ENCODE results near the gene TPP1.

The TPP1 gene

GRCh38 chr11:6647836-6648235 is 28.6 kb upstream of the TPP1 start:
- no peak for DNase-seq (ENCODE audit: low read depth in 3 of 3, low spot score in 1 of 3)

GRCh38 chr11:6646918-6647679 is 27.9 kb upstream of the TPP1 start:
- no peak for DNase-seq (ENCODE audit: low read depth in 3 of 3, low spot score in 1 of 3)

- no peak for DNase-seq (ENCODE audit: low read depth in 3 of 3, low spot score in 1 of 3)
Observed at GRCh38 chr11:6646576-6646917, 27.3 kb upstream of the TPP1 start.

- no peak for DNase-seq (ENCODE audit: low read depth in 3 of 3, low spot score in 1 of 3)
Observed at GRCh38 chr11:6646071-6646470, 26.8 kb upstream of the TPP1 start.

GRCh38 chr11:6642957-6643356 is 23.7 kb upstream of the TPP1 start:
- no peak for DNase-seq (ENCODE audit: low read depth in 3 of 3, low spot score in 1 of 3)

GRCh38 chr11:6640985-6641701 is 21.9 kb upstream of the TPP1 start:
- no peak for DNase-seq (ENCODE audit: low read depth in 3 of 3, low spot score in 1 of 3)

GRCh38 chr11:6640036-6640984 is 21.1 kb upstream of the TPP1 start:
- no peak for DNase-seq (ENCODE audit: low read depth in 3 of 3, low spot score in 1 of 3)

- DNase-seq (ENCODE audit: low read depth in 3 of 3, low spot score in 1 of 3): no peak
Observed at GRCh38 chr11:6638429-6638828, 19.2 kb upstream of the TPP1 start.

- no peak for DNase-seq (ENCODE audit: low read depth in 3 of 3, low spot score in 1 of 3)
Observed at GRCh38 chr11:6637871-6638270, 18.6 kb upstream of the TPP1 start.

- no peak for DNase-seq (ENCODE audit: low read depth in 3 of 3, low spot score in 1 of 3)
Observed at GRCh38 chr11:6636480-6636879, 17.3 kb upstream of the TPP1 start.

- DNase-seq (ENCODE audit: low read depth in 3 of 3, low spot score in 1 of 3): no peak
Observed at GRCh38 chr11:6635082-6635932, 16.1 kb upstream of the TPP1 start.

- no peak for DNase-seq (ENCODE audit: low read depth in 3 of 3, low spot score in 1 of 3)
Observed at GRCh38 chr11:6634534-6634933, 15.3 kb upstream of the TPP1 start.

- no peak for DNase-seq (ENCODE audit: low read depth in 3 of 3, low spot score in 1 of 3)
Observed at GRCh38 chr11:6633422-6634408, 14.5 kb upstream of the TPP1 start.

- DNase-seq (ENCODE audit: low read depth in 3 of 3, low spot score in 1 of 3): no peak
Observed at GRCh38 chr11:6632116-6633073, 13.2 kb upstream of the TPP1 start.

GRCh38 chr11:6631361-6631890 is 12.2 kb upstream of the TPP1 start:
- DNase-seq (ENCODE audit: low read depth in 3 of 3, low spot score in 1 of 3): no peak

- DNase-seq (ENCODE audit: low read depth in 3 of 3, low spot score in 1 of 3): no peak
Observed at GRCh38 chr11:6630632-6631291, 11.5 kb upstream of the TPP1 start.

- no peak for DNase-seq (ENCODE audit: low read depth in 3 of 3, low spot score in 1 of 3)
Observed at GRCh38 chr11:6629892-6630631, 10.8 kb upstream of the TPP1 start.

Measured in stimulated activated CD4-positive, alpha-beta T cell treated with anti-CD3 and anti-CD28 coated beads, TNF-alpha, amount 100 ng/mL, for 1 hour (primary cell).